NCI-H748 treated with DMSO at 0.1 percent for 48 hours (cell line): Measurements from ENCODE around the gene ASS1.

Source experiments
- DNase-seq: peaks from one replicate; lab custom pipeline; 2025; lab: John Stamatoyannopoulos, UW

ASS1 gene

DNA sequence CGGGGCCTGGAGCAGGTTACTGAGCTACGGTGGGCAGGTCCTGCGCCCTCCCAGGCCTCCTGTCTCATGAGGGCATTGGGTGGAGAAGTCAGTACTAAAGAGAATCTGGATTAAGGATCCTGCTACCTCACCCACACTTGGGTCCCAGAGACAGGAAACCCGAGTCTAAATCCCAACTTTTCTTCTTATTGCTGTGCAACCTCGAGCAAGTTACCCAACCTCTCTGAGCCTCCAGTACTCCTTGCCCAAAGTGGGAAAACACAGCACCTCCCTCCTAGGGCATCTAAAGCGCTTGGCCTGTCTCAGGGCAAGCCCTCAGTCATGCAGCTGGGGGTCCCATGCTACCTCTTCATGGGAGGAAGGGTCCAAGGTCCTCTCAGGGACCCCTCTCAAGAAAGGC is 28.2 kb downstream of the ASS1 start:
- DNase-seq, result no peak

- no peak for DNase-seq
These were observed 28.8 kb downstream of the ASS1 start for GRCh38 chr9:130473566-130473965.

GRCh38 chr9:130474106-130474505 is 29.3 kb downstream of the ASS1 start:
- no peak for DNase-seq

GRCh38 chr9:130476151-130476730 is 31.5 kb downstream of the ASS1 start:
- DNase-seq, result no peak

GRCh38 chr9:130477564-130477963 is 32.8 kb downstream of the ASS1 start:
- DNase-seq, result no peak

DNA sequence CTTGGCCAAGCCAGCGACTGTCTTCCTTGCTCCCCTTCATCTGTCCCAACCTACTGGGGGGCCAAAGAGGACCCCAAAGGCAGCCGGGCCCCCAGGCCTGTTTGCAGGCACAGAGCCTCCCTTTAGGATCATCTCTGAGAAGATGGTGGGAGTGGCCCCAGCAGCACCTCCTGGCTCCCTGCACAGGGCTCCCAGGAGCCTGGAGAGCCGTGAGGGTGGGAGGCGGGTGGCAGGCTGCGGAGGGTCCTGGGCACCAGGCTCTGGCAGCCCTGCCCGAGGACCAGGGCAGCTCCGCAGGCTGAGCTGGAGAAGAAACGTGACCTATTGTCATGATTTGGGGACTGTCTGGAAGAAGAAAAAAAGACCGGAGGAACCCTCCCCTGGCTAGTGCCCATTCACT is 33.4 kb downstream of the ASS1 start:
- no peak for DNase-seq

DNA sequence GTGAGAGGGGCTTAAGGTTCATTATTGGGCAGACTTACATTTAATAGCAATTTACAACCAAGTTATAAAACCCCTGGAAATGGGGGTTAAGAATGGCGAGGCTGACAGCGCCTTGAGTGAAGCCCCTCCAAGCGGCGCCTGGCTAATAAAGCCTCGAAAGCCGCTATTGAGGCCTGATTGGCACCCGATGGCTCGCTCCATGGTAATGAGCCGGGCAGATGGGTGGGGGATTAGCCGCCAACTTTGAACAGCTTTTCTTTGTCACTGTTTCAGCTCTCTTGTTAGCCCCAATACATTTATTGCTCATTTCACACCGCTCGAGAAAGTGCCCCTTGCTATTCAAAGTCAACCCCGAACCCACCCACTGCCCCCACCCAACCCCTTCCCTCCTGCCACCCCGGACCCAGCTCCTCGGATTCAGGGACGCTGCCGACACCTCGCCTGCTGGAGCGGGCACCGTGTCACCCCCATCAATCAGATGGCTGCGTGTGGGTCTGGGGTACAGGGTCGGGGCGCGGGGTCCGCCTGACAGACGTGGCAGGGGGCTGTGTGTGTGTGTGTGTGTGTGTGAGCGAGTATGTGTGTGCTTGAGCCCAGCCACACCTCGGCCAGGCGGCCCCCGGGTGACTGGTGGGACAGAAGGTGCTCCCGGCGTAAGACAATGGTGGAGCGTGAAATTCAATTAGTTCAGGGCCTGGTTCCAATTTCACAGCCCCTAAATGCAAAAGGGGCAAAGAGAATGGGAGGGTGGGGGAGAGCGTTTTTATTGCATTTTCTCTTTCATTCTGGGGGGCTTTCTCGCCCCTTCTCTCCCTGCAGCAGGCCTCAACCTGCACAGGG is 34.2 kb downstream of the ASS1 start:
- DNase-seq, result no peak

DNA sequence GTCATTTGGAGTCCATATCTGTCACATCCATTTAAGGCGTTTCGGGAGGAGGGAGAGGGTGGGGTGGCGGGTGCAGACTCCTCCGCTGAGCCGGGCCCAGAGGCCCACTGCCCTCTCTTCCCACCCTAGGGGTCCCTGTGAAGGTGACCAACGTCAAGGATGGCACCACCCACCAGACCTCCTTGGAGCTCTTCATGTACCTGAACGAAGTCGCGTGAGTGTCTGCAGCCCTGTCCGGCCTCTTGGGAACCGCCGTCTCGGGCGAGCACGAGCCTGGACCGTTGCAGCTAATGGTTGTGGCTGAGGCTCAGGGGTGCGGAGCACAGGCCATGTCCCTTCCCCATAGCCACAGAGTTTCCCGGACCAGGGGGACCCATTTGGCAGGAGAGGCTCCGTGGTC is 34.8 kb downstream of the ASS1 start:
- DNase-seq, result no peak

DNA sequence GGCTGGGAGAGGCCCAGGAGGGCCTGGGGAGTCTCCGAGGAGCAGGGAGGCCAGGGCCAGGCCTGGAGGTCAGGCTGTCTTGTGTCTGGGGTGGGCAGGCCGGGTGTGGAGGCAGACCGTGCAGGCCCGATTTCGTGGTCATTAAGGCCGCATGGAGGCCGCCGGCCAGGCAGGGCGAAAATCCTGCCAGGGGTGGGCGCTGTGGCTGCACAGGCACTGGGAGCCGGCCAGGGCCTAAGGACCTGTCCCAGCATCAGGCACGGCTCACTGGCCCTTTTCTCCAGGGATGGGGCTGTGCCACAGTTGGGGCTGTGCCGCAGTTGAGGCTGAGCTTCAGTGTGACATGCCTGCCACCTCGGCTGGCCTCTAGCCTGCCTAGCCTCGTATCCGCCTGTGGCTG is 35.9 kb downstream of the ASS1 start:
- no peak for DNase-seq

DNA sequence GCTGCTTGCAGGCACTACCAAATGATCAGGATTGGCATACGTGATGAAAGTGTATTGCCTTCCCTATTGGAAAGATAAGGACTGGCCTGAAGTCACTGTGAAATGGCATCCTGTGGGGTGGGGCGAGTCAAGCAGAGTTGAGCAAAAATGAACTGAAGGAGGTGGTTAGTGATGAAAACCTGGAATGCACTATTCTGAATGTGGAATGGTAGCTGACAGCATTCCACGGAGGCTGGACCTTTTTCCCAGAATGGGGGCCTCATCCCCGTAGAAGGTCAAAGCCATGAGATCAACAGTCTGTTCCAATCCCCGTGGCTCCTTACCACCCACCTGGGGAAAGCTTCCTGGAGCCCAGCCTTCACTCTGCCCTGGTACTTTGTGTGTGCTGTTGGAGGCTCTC is 37.7 kb downstream of the ASS1 start:
- no peak for DNase-seq

DNA sequence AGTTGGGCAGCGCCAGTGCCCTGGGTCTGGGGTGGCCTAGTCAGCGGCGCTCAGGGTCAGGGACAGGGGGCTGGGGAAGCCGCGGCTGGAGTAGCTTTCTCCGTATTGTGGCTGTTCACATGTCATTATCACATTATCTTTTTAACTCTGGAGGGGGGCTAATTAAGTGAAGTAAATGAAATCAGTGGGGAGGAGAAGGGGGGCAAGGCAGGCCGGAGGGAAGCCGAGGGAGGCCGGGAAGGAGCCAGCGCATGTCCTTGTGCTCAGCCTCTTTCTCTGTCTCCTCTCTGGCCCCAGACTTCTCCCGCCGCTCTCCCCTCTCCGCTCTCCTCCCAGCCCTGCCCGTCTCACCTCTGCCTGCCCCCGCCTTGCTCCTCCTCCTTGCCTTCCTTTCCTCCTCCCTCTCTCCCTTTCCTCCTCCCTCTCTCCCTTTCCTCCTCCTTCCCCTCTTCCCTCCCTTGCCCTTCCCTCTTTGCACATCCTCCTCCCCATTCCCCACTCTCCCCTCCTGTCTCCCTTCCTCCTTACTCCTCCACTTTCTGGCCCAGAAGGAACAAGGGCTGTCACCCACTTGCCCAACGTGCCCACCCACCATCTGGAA is 38.7 kb downstream of the ASS1 start:
- DNase-seq, result peak; percentile 39

DNA sequence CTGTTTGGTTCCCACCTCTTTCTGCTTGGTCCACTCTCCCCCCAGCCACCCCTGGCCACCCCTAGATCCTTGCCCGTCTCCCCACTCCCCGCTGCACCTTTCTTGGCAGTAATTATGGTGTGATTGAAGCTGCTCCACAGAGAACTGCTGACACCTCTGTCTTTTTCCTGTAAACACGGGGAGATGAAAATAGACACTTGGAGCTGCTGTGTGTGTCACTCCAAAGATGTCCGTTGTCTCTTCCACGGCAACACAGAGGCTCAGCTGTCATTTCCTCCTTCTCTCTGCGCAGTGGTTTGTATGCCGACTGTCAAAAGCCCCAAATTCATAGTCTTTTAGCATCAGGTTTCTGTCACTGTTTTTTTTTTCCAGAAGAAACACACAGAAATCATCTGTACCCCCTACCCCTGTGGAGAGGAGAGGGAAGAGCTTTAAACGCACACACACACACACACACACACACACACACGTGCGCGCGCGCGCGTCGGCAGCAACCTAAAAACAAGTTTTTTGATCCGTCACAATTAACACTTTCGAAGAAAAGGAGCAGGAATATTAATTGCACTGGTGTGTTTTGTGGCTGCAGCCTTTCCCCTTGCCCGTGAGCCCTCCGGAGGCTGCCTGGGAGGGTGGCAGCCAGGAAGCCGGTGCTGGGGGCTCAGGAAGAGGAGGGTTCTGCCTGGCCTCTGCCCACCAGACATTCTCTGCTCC is 39.8 kb downstream of the ASS1 start:
- no peak for DNase-seq

GRCh38 chr9:130486103-130486502 is 41.3 kb downstream of the ASS1 start:
- no peak for DNase-seq

- no peak for DNase-seq
These were observed 42.7 kb downstream of the ASS1 start for GRCh38 chr9:130487500-130487899.

DNA sequence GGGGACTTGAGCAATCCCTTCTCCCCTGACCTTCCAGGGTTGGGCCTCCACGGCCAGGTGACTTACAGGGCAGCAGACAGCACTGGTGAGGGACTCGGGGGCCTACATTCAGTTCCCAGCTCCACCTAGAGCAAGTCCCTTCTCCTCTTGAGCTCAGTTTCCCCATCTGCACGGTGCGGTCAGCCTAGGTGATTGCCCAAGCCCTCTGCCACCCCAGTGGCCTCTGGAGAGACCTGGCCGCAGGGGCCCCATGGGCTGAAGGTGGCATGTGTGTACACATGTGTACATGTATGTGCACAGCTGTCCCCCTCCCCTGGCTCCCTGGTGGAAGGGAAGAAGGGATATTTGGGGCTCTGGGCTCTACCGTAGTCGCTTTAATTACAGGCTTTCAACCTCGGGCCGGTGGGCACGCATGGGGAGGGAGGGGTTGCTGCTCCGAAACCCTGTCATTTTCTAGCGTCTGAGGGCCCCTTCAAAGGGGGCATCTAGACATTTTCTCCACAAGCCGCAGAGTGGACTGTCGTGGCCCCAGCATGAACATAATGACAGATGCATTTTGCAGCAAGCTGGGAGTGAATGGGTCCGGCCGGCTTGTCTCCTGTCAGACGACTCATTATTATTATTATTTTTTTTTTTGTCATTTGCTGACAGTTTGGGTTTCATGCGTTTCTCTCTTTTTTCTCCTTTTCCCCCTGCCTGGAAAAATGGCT is 44.0 kb downstream of the ASS1 start:
- no peak for DNase-seq

GRCh38 chr9:130490981-130491380 is 46.2 kb downstream of the ASS1 start:
- DNase-seq, result no peak

GRCh38 chr9:130491830-130492482 is 47.2 kb downstream of the ASS1 start:
- no peak for DNase-seq

DNA sequence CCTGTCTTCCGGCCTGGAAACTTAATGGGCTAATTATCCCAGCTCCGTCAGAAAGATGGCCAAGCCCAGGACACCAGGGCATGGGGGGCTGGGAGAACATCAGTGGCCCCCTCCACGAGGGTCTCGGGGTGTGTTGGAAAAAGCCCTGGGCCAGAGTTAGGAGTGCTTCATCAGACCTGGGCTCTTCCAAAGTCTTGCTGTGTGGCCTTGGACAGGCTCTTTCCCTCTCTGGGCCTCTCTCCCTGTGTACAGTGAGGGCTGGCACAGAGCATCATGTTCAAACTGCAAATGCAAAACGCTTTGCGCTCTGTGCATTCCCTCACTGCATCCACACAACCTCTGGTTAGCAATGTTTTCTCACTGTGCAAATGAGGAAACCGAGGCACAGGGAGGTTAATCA is 48.3 kb downstream of the ASS1 start:
- DNase-seq, result no peak

- DNase-seq, result no peak
These were observed 48.7 kb downstream of the ASS1 start for GRCh38 chr9:130493476-130493875.

DNA sequence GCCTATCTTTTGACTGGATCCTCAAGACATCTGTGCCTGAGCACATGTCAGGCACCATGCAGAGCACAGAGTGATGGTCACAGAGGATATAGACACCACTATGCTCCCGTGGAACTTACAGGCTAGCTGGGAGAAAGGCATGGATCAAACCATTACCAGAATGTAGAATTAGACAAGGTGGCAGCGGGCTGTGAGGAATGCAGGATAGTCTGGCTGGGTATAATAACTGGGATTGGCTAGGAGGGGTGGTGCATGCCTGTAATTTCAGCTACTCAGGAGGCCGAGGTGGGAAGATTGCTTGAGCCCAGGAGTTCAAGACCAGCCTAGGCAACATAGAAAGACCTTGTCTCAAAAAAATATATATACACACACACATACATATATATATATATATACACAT is 50.3 kb downstream of the ASS1 start:
- no peak for DNase-seq

GRCh38 chr9:130497139-130497538 is 52.4 kb downstream of the ASS1 start:
- DNase-seq, result no peak
